Heart right ventricle (tissue), 16 donors: ENCODE data around the gene ARRDC3. TPM values are rescaled to one million over a fixed set of nuclear protein-coding genes. Genes with fewer than 3 reads are reported as not detected.

Experiments used
- ATAC-seq, 8 donors: fragments of 200-7000 bp; cut with Tn5 transposase; one replicate each; pipeline ENCODE4 v1.9.1; 2020; ENCODE audit warnings: mild to moderate bottlenecking in 8 of 8, moderate library complexity in 8 of 8, moderate number of reproducible peaks in 1 of 8
- DNase-seq, 2 donors: peaks; one replicate each; pipeline ENCODE4 v3.0.0-alpha.2; 2020
- H3K27ac ChIP-seq, 10 donors: fragments of 200-600 bp; sonication (generic) in 2 of 10; one replicate each; pipeline versions ENCODE4 v1.5.0 to v1.8.0; 2020 to 2022; ENCODE audit warnings: mild to moderate bottlenecking in 3 of 10
- H3K27me3 ChIP-seq, 7 donors: fragments of 200-600 bp; one replicate each; pipeline ENCODE4 v1.8.0; 2021 to 2022; ENCODE audit warnings: mild to moderate bottlenecking in 2 of 7
- H3K36me3 ChIP-seq, 9 donors: fragments of 200-600 bp; sonication (generic) in 1 of 9; one replicate each; pipeline versions ENCODE4 v1.5.0 to v1.8.0; 2020 to 2022; ENCODE audit warnings: mild to moderate bottlenecking in 2 of 9
- H3K4me1 ChIP-seq, 9 donors: fragments of 200-600 bp; sonication (generic) in 1 of 9; one replicate each; pipeline versions ENCODE4 v1.5.0 to v1.8.0; 2020 to 2022; ENCODE audit warnings: mild to moderate bottlenecking in 4 of 9
- H3K4me3 ChIP-seq, 10 donors: fragments of 200-600 bp; sonication (generic) in 2 of 10; one replicate each; pipeline versions ENCODE4 v1.5.0 to v1.8.0; 2020 to 2022; ENCODE audit warnings: mild to moderate bottlenecking in 7 of 10, moderate library complexity in 2 of 10
- H3K9me3 ChIP-seq, 11 donors: fragments of 200-600 bp in 10 of 11; sonication (generic) in 2 of 11; one replicate each; pipeline versions ENCODE4 v1.5.0 to v1.8.0; 2013 to 2022; ENCODE audit warnings: mild to moderate bottlenecking in 2 of 11, control low read depth in 1 of 11, moderate library complexity in 1 of 11
- CTCF ChIP-seq, 9 donors: fragments of 200-600 bp; sonication (generic) in 2 of 9; IDR thresholded peaks; one replicate each; pipeline versions ENCODE4 v1.5.0 to v1.8.0; 2021 to 2022; ENCODE audit warnings: antibody characterized with exemption in 9 of 9, mild to moderate bottlenecking in 5 of 9, moderate library complexity in 1 of 9
- WGBS, 2 donors: extraction: QIAGEN DNeasy Blood & Tissue Kit; methylation state at CpG; one replicate each; pipeline ENCODE4 v1.1.7; 2013; ENCODE audit warnings: inconsistent platforms in 1 of 2; 5-methylcytosine and 5-hydroxymethylcytosine counted together
- intact Hi-C, 10 donors: fragments of 100-400 bp; cut with DNase I; formaldehyde crosslinking; loops; one replicate each; pipeline versions ENCODE4 v1.11.1 to v1.14.2; 2022
- polyA plus RNA-seq, 2 donors: library from polyadenylated mRNA; stranded (reverse); fragments of 200-250 nt; gene quantifications; one replicate each; pipeline ENCODE4 v1.2.3, GENCODE V29; 2013
- total RNA-seq, 10 donors: library from RNA; stranded (reverse); fragmentation: NEBNext Ultra II Directional in 3 of 10; extraction: Animal tissue kit (Norgen Biotek cat#: 25700) in 3 of 10; gene quantifications; one replicate each; pipeline versions ENCODE4 v1.2.1 to v1.2.4, GENCODE V29; 2021 to 2023
- donor health status: Arrhythmogenic right ventricular cardiomyopathy.
- donor health status: ischemic (EF 13 %, LVEDD 7.1; RV severe dilation, severe dysfunction).
- donor health status: healthy with polysubstance abuse.
- donor health status: DM: no; HTN: yes; CAD: no.
- donor health status: DM: no; HTN: no; CAD: no.
- donor health status: ischemic (EF 25% LVEDD 6.9; RV normal size, moderate dysfunction).
- donor health status: ischemic (EF 25% LVEDD 5.7; RV mildly dilated, moderate dysfunction).
- donor health status: healthy.
- donor health status: DM: yes; HTN: yes; CAD: no.
- donor health status: Ischemic cardiomyopathy.
- donor health status: ischemic (EF 35%, LVEDD 5.7; RV mildly dilated, moderate dysfunction).
- donor health status: nonischemic (EF 11% LVEDD 7.7; RV severe dilation, severe dysfunction).
- donor health status: DM: yes; HTN: yes; CAD: no.
- donor health status: PGD.
- donor health status: ischemic (EF 29% LVEDD 5.4; RV normal size, mild dysfunction).
- donor health status: nonischemic (EF 23%, LVEDD 6.1; RV moderate dilation, normal function).

The ARRDC3 gene
- total and polyA plus RNA-seq, 12 donors, result 4.8 to 61.5 (median 17.7) TPM

- Histone ChIP-seq H3K27me3 (no peaks in the 10 kb centered on the region), H3K4me1 (peaks cover 0 to 20% (median 12%) of the 10 kb centered on the region in 9 donors), H3K27ac (peak overlapping the region; percentile 92 to 99 (median 98)), H3K4me3 (peak overlapping the region in 6 of 10 donors; percentile 71 to 84 (median 78)), H3K9me3 (no peaks in the 10 kb centered on the region), H3K36me3 (no peaks in the 10 kb centered on the region)
- WGBS, 2 donors, result 10 to 16% methylated on average over 6 of the region's 6 CpGs
- intact Hi-C loops, result loop anchor here (1.0 to 10.0 kb wide), 16 partner anchors 73 to 520 kb away; no protein-coding TSS in a partner anchor
- DNase-seq, result peak in 1 of 2 donors; percentile 76
- peak in 4 of 8 donors; percentile 8 to 18 (median 12) for ATAC-seq
- peak; percentile 94 to 98 (median 96) for TF ChIP-seq CTCF (IDR thresholded peaks at IDR 0.05)
Observed at GRCh38 chr5:91384671-91385430, 1.7 kb upstream of the ARRDC3 start.

GRCh38 chr5:91383956-91384300 is 811 bp upstream of the ARRDC3 start:
- Histone ChIP-seq H3K9me3 (no peaks in the 10 kb centered on the region), H3K36me3 (no peaks in the 10 kb centered on the region), H3K4me1 (peaks cover 0 to 23% (median 15%) of the 10 kb centered on the region in 9 donors), H3K27ac (peak overlapping the region; percentile 92 to 99 (median 98)), H3K27me3 (no peaks in the 10 kb centered on the region), H3K4me3 (peak overlapping the region; percentile 34 to 84 (median 78))
- WGBS, 2 donors, result 1% methylated on average over 7 of the region's 7 CpGs
- peak; percentile 16 to 30 for DNase-seq
- no peak for TF ChIP-seq CTCF (IDR thresholded peaks at IDR 0.05)
- intact Hi-C loops, result loop anchor here (1.0 to 10.0 kb wide), 15 partner anchors 69 to 519 kb away; no protein-coding TSS in a partner anchor
- ATAC-seq, result no peak

- no peaks in the 10 kb centered on the region for H3K9me3 ChIP-seq
- H3K36me3 ChIP-seq, result peaks cover 0 to 12% (median 0%) of the 10 kb centered on the region in 9 donors
- peaks cover 0 to 37% (median 28%) of the 10 kb centered on the region in 9 donors for H3K4me1 ChIP-seq
- DNase-seq, result peak in 1 of 2 donors; percentile 16
- H3K27me3 ChIP-seq, result no peaks in the 10 kb centered on the region
- TF ChIP-seq CTCF (IDR thresholded peaks at IDR 0.05), result no peak
- WGBS, 2 donors, result 0 to 1% methylated on average over 14 of the region's 14 CpGs
- peak in 1 of 8 donors; percentile 26 for ATAC-seq
- H3K4me3 ChIP-seq, result peak overlapping the region; percentile 67 to 84 (median 78)
- intact Hi-C loops, result loop anchor here (2.0 to 10.0 kb wide), 9 partner anchors 68 to 518 kb away; no protein-coding TSS in a partner anchor
- peak overlapping the region; percentile 92 to 99 (median 98) for H3K27ac ChIP-seq
Observed at GRCh38 chr5:91382530-91383026, 539 bp downstream of the ARRDC3 start.

- Histone ChIP-seq H3K27ac (peak overlapping the region; percentile 92 to 99 (median 98)), H3K4me1 (peaks cover 0 to 44% (median 36%) of the 10 kb centered on the region in 9 donors), H3K4me3 (peak overlapping the region; percentile 67 to 84 (median 78)), H3K36me3 (peaks cover 0 to 19% (median 0%) of the 10 kb centered on the region in 9 donors), H3K27me3 (no peaks in the 10 kb centered on the region), H3K9me3 (no peaks in the 10 kb centered on the region)
- no peak for TF ChIP-seq CTCF (IDR thresholded peaks at IDR 0.05)
- peak in 7 of 8 donors; percentile 37 to 69 (median 60) for ATAC-seq
- intact Hi-C loops, result loop anchor here (1.0 to 10.0 kb wide), 10 partner anchors 67 to 517 kb away; no protein-coding TSS in a partner anchor
- DNase-seq, result peak; percentile 29 to 79
- WGBS, 2 donors, result 0% methylated on average over 10 of the region's 10 CpGs
Observed at GRCh38 chr5:91381774-91382359, 1.2 kb downstream of the ARRDC3 start.
